Stimulated activated CD8-positive, alpha-beta memory T cell treated with anti-CD3 and anti-CD28 coated beads, Interleukin-4, amount 100 ng/mL, for 4 hours (primary cell): ENCODE data around the gene TGIF1.
A peak's percentile ranks its signal among the peaks of the same experiment; 100 is the strongest.
"Not testable (repeated sequence)": the region's sequence is repeated elsewhere in the genome, so short reads cannot be mapped to it uniquely, and the experiment has no call there.

ENCODE experiments used
- DNase-seq, 2 donors: peaks; one replicate each; pipeline ENCODE4 v3.0.0-alpha.2; 2020; ENCODE audit warnings: low read depth in 2 of 2, low spot score in 1 of 2

TGIF1 gene

GRCh38 chr18:3450012-3450798, at the start of gene TGIF1:
Gene TGIF1, plus strand, starts transcription at chr18:3450172. Its CDS starts 318 bp downstream, at chr18:3450490.
- peak; percentile 53 to 61 for DNase-seq

- no peak for DNase-seq
Observed at GRCh38 chr18:3400567-3401296, 49.2 kb upstream of the TGIF1 start.

- no peak for DNase-seq
Observed at GRCh38 chr18:3401669-3402620, 48.0 kb upstream of the TGIF1 start.

- no peak for DNase-seq
Observed at GRCh38 chr18:3402982-3403451, 47.0 kb upstream of the TGIF1 start.

GRCh38 chr18:3405713-3406112, 44.3 kb upstream of the TGIF1 start:
- no peak for DNase-seq

- DNase-seq: no peak
Observed at GRCh38 chr18:3408107-3408506, 41.9 kb upstream of the TGIF1 start.

- no peak for DNase-seq
Observed at GRCh38 chr18:3409811-3410210, 40.2 kb upstream of the TGIF1 start.

GRCh38 chr18:3410273-3410672, 39.7 kb upstream of the TGIF1 start:
- DNase-seq: no peak

GRCh38 chr18:3410876-3411275, 39.1 kb upstream of the TGIF1 start:
- DNase-seq: not testable (repeated sequence)

GRCh38 chr18:3411327-3411726, 38.6 kb upstream of the TGIF1 start:
- DNase-seq: no peak

GRCh38 chr18:3411854-3412268, 38.1 kb upstream of the TGIF1 start:
- no peak for DNase-seq

GRCh38 chr18:3412528-3412927, 37.4 kb upstream of the TGIF1 start:
- DNase-seq: not testable (repeated sequence)

- DNase-seq: no peak
Observed at GRCh38 chr18:3415110-3415509, 34.9 kb upstream of the TGIF1 start.

GRCh38 chr18:3418083-3418482, 31.9 kb upstream of the TGIF1 start:
- no peak for DNase-seq

GRCh38 chr18:3420919-3421279, 29.1 kb upstream of the TGIF1 start:
- no peak for DNase-seq

- no peak for DNase-seq
Observed at GRCh38 chr18:3422905-3423304, 27.1 kb upstream of the TGIF1 start.

- DNase-seq: no peak
Observed at GRCh38 chr18:3424280-3424890, 25.6 kb upstream of the TGIF1 start.

GRCh38 chr18:3425030-3425429, 24.9 kb upstream of the TGIF1 start:
- no peak for DNase-seq

GRCh38 chr18:3425446-3425845, 24.5 kb upstream of the TGIF1 start:
- no peak for DNase-seq

GRCh38 chr18:3426074-3426473, 23.9 kb upstream of the TGIF1 start:
- no peak for DNase-seq

GRCh38 chr18:3427944-3428343, 22.0 kb upstream of the TGIF1 start:
- no peak for DNase-seq
